ENCODE measurements around the gene LRRC27. TPM values are rescaled to one million over a fixed set of nuclear protein-coding genes. Genes with fewer than 3 reads are reported as not detected.

The LRRC27 gene
- total and polyA plus RNA-seq, 2 donors (not counting 1 experiment from before 2014, with no cell fraction given), result 23.6 to 25.6 TPM

DNA sequence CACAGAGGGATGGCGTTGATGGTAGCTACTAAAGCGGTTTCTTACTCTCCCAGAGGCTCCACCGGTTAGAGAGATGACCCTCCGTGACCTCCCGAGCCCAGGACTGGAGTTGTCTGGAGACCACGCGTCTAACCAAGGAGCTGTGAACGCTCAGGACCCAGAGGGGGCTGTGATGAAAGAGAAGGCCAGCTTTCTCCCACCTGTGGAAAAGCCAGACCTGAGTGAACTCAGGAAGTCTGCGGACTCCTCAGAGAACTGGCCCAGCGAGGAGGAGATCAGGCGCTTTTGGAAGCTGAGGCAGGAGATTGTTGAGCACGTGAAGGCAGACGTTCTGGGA, 15.9 kb downstream of the LRRC27 start:
- Mint-ChIP-seq H3K27ac (no peak overlapping the region), H3K4me3 (no peak overlapping the region), H3K9me3 (ENCODE audit: insufficient read depth) (no peaks in the 10 kb centered on the region), H3K4me1 (peaks cover 9% of the 10 kb centered on the region), H3K27me3 (no peaks in the 10 kb centered on the region)
- DNase-seq (no peak), ATAC-seq (ENCODE audit: low read depth) (no peak)
- Histone ChIP-seq H3K79me2 (ENCODE audit: control insufficient read depth, insufficient read depth, low read length) (no peaks in the 10 kb centered on the region), H2AFZ (ENCODE audit: insufficient read depth, low read depth, low read length, poor library complexity, severe bottlenecking) (no peak overlapping the region), H3K9me3 (ENCODE audit: control extremely low read depth in 1 of 3, control insufficient read depth in 2 of 3, insufficient read depth in 1 of 3, low read length in 2 of 3) (peaks cover 0 to 3% (median 0%) of the 10 kb centered on the region in 3 donors), H3K27ac (ENCODE audit: low read length in 2 of 2) (no peak overlapping the region), H3K4me1 (ENCODE audit: control insufficient read depth in 2 of 2, insufficient read depth in 2 of 2, low read length in 2 of 2) (peaks cover 0 to 4% of the 10 kb centered on the region in 2 donors), H3K27me3 (replicated peaks in 1 of 4; ENCODE audit: control extremely low read depth in 1 of 4, control insufficient read depth in 3 of 4, insufficient read depth in 4 of 4, low read length in 3 of 4) (no peaks in the 10 kb centered on the region), H3K36me3 (replicated peaks in 1 of 2; ENCODE audit: control extremely low read depth in 1 of 2, control insufficient read depth in 1 of 2, extremely low read depth in 1 of 2, insufficient read depth in 2 of 2, low read length in 1 of 2) (peaks cover 0 to 15% of the 10 kb centered on the region in 2 experiments), H4K20me1 (ENCODE audit: control insufficient read depth, insufficient read depth, low read length, poor library complexity, severe bottlenecking) (no peaks in the 10 kb centered on the region), H3K9ac (ENCODE audit: low read length) (no peak overlapping the region), H3K4me2 (replicated peaks; ENCODE audit: low read depth, low read length, poor library complexity, severe bottlenecking) (no peak overlapping the region), H3K4me3 (ENCODE audit: control extremely low read depth in 1 of 5, extremely low read depth in 1 of 5, insufficient read depth in 1 of 5, low read depth in 2 of 5, low read length in 4 of 5) (no peak overlapping the region)
- CTCF ChIA-PET, result interaction anchor here (0.8 kb wide), 1 partner anchor 34 kb away, joined by 3 read pairs; no protein-coding TSS in a partner anchor
- no peak for TF ChIP-seq EZH2 (IDR thresholded peaks at IDR 0.05; ENCODE audit: borderline replicate concordance, insufficient read depth, low read depth, low read length, poor library complexity, severe bottlenecking)
- TF ChIP-seq, protein P1, sequence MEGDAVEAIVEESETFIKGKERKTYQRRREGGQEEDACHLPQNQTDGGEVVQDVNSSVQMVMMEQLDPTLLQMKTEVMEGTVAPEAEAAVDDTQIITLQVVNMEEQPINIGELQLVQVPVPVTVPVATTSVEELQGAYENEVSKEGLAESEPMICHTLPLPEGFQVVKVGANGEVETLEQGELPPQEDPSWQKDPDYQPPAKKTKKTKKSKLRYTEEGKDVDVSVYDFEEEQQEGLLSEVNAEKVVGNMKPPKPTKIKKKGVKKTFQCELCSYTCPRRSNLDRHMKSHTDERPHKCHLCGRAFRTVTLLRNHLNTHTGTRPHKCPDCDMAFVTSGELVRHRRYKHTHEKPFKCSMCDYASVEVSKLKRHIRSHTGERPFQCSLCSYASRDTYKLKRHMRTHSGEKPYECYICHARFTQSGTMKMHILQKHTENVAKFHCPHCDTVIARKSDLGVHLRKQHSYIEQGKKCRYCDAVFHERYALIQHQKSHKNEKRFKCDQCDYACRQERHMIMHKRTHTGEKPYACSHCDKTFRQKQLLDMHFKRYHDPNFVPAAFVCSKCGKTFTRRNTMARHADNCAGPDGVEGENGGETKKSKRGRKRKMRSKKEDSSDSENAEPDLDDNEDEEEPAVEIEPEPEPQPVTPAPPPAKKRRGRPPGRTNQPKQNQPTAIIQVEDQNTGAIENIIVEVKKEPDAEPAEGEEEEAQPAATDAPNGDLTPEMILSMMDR (IDR thresholded peaks at IDR 0.05), result no peak
- 95% methylated on average over 13 of the region's 13 CpGs for WGBS (ENCODE audit: insufficient coverage)
- intact Hi-C loops (cut with micrococcal nuclease), result no loop called here
- POLR2A ChIA-PET, result no interaction called here

DNA sequence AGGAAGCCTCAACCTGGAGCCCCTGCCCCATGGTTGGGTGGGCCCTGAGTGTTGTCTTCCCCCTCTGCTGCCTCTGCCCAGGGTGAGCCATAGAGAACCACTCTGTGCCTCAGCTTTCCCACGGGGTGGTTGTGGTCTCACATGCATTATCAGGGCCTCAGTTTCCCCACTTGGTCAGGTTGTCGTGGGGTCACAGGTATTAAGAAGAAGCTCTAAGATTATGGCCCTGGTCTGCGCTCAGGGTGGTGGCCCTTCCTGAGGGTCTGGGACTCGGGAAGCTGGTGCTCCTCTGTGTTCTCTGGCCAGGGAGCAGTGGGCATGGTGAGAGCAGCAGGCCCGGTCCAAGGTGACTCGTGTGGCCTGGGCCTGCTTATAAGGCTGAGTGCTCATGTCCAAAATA, 17.8 kb downstream of the LRRC27 start:
- 95% methylated on average over 6 of the region's 6 CpGs for WGBS (ENCODE audit: insufficient coverage)
- DNase-seq (no peak), ATAC-seq (ENCODE audit: low read depth) (no peak)
- ChIA-PET CTCF (interaction anchor here (1.1 to 1.4 kb wide), 3 partner anchors 10 to 13 kb away, joined by 3 read pairs; no protein-coding TSS in a partner anchor), POLR2A (no interaction called here)
- H3K9ac ChIP-seq (ENCODE audit: low read length), result no peak overlapping the region
- H3K79me2 ChIP-seq (ENCODE audit: control insufficient read depth, insufficient read depth, low read length), result no peaks in the 10 kb centered on the region
- H3K27me3 ChIP-seq (replicated peaks in 1 of 4; ENCODE audit: control extremely low read depth in 1 of 4, control insufficient read depth in 3 of 4, insufficient read depth in 4 of 4, low read length in 3 of 4), result no peaks in the 10 kb centered on the region
- H3K4me1 ChIP-seq (ENCODE audit: control insufficient read depth in 2 of 2, insufficient read depth in 2 of 2, low read length in 2 of 2), result peaks cover 0 to 7% of the 10 kb centered on the region in 2 donors
- TF ChIP-seq, protein P1 (IDR thresholded peaks at IDR 0.05), result no peak
- no peak for TF ChIP-seq EZH2 (IDR thresholded peaks at IDR 0.05; ENCODE audit: borderline replicate concordance, insufficient read depth, low read depth, low read length, poor library complexity, severe bottlenecking)
- Mint-ChIP-seq H3K27ac (no peak overlapping the region), H3K4me3 (no peak overlapping the region), H3K27me3 (no peaks in the 10 kb centered on the region), H3K4me1 (peaks cover 12% of the 10 kb centered on the region), H3K9me3 (ENCODE audit: insufficient read depth) (no peaks in the 10 kb centered on the region)
- intact Hi-C loops (cut with micrococcal nuclease), result no loop called here
- no peak overlapping the region for H3K4me3 ChIP-seq (ENCODE audit: control extremely low read depth in 1 of 5, extremely low read depth in 1 of 5, insufficient read depth in 1 of 5, low read depth in 2 of 5, low read length in 4 of 5)
- no peak overlapping the region for H2AFZ ChIP-seq (ENCODE audit: insufficient read depth, low read depth, low read length, poor library complexity, severe bottlenecking)
- H3K9me3 ChIP-seq (ENCODE audit: control extremely low read depth in 1 of 3, control insufficient read depth in 2 of 3, insufficient read depth in 1 of 3, low read length in 2 of 3), result peaks cover 0 to 3% (median 0%) of the 10 kb centered on the region in 3 donors
- no peak overlapping the region for H3K4me2 ChIP-seq (replicated peaks; ENCODE audit: low read depth, low read length, poor library complexity, severe bottlenecking)
- peaks cover 0 to 7% of the 10 kb centered on the region in 2 experiments for H3K36me3 ChIP-seq (replicated peaks in 1 of 2; ENCODE audit: control extremely low read depth in 1 of 2, control insufficient read depth in 1 of 2, extremely low read depth in 1 of 2, insufficient read depth in 2 of 2, low read length in 1 of 2)
- no peak overlapping the region for H3K27ac ChIP-seq (ENCODE audit: low read length in 2 of 2)
- no peaks in the 10 kb centered on the region for H4K20me1 ChIP-seq (ENCODE audit: control insufficient read depth, insufficient read depth, low read length, poor library complexity, severe bottlenecking)
